Heart left ventricle (tissue), 16 donors: ENCODE results near the gene AGFG2. TPM values are rescaled to one million over a fixed set of nuclear protein-coding genes. Genes with fewer than 3 reads are reported as not detected.

ENCODE experiments used
- ATAC-seq, 4 donors: fragments of 200-7000 bp; cut with Tn5 transposase; one replicate each; pipeline ENCODE4 v1.9.1; 2020 to 2022; ENCODE audit warnings: moderate library complexity in 4 of 4, mild to moderate bottlenecking in 3 of 4, moderate number of reproducible peaks in 1 of 4
- DNase-seq, 5 donors: peaks; one replicate each; pipeline ENCODE4 v3.0.0-alpha.2; 2020
- H3K27ac ChIP-seq, 12 donors: fragments of 200-600 bp; sonication (generic) in 4 of 12; one replicate each; pipeline versions ENCODE4 v1.5.0 to v1.8.0; 2016 to 2022; ENCODE audit warnings: mild to moderate bottlenecking in 2 of 12
- H3K27me3 ChIP-seq, 9 donors: fragments of 200-600 bp; sonication (generic) in 2 of 9; one replicate each; pipeline versions ENCODE4 v1.5.1 to v1.8.0; 2016 to 2022; ENCODE audit warnings: mild to moderate bottlenecking in 3 of 9
- H3K36me3 ChIP-seq, 9 donors: fragments of 200-600 bp; sonication (generic) in 2 of 9; one replicate each; pipeline versions ENCODE4 v1.5.0 to v1.8.0; 2018 to 2022; ENCODE audit warnings: mild to moderate bottlenecking in 2 of 9
- H3K4me1 ChIP-seq, 12 donors: fragments of 200-600 bp; sonication (generic) in 4 of 12; one replicate each; pipeline versions ENCODE4 v1.5.0 to v1.8.0; 2016 to 2022; ENCODE audit warnings: mild to moderate bottlenecking in 3 of 12
- H3K4me3 ChIP-seq, 12 donors: fragments of 200-600 bp; sonication (generic) in 4 of 12; one replicate each; pipeline versions ENCODE4 v1.5.0 to v1.8.0; 2017 to 2022; ENCODE audit warnings: mild to moderate bottlenecking in 9 of 12, moderate library complexity in 4 of 12
- H3K9me3 ChIP-seq, 12 donors: fragments of 200-600 bp; sonication (generic) in 4 of 12; one replicate each; pipeline versions ENCODE4 v1.5.0 to v1.8.0; 2016 to 2022; ENCODE audit warnings: mild to moderate bottlenecking in 1 of 12
- CTCF ChIP-seq, 12 donors: fragments of 200-600 bp; sonication (generic) in 4 of 12; IDR thresholded peaks; one replicate each; pipeline versions ENCODE4 v1.5.0 to v1.8.0; 2018 to 2022; ENCODE audit warnings: antibody characterized with exemption in 12 of 12, mild to moderate bottlenecking in 5 of 12
- POLR2A ChIP-seq, 2 donors: fragments of 450-650 bp; IDR thresholded peaks; one replicate each; pipeline ENCODE4 v1.6.1; 2017; ENCODE audit warnings: antibody characterized with exemption in 2 of 2, mild to moderate bottlenecking in 2 of 2, moderate library complexity in 2 of 2
- WGBS, 4 donors: extraction: QIAGEN DNeasy Blood & Tissue Kit in 2 of 4; methylation state at CpG; one replicate each; pipeline versions ENCODE4 v1.1.5 to v1.1.7; 2013 to 2018; 5-methylcytosine and 5-hydroxymethylcytosine counted together
- intact Hi-C, 10 donors: fragments of 100-400 bp; cut with DNase I; formaldehyde crosslinking; loops; one replicate each; pipeline versions ENCODE4 v1.11.1 to v1.14.2; 2022
- polyA plus RNA-seq, 2 donors: library from polyadenylated mRNA; stranded (reverse); fragments of 200-250 nt; gene quantifications; one replicate each; pipeline ENCODE4 v1.2.3, GENCODE V29; 2013
- total RNA-seq, 9 donors: library from RNA; depleted of rRNA in 2 of 9; stranded (reverse); fragments of >200 nt in 2 of 9; fragmentation: NEBNext Ultra II Directional in 3 of 9; extraction: Animal tissue kit (Norgen Biotek cat#: 25700) in 3 of 9; gene quantifications; one replicate each; pipeline versions ENCODE4 v1.1.0 to v1.2.4, GENCODE V29; 2016 to 2023
- donor health status: ischemic (EF 13 %, LVEDD 7.1; RV severe dilation, severe dysfunction).
- donor health status: healthy with polysubstance abuse.
- donor health status: DM: no; HTN: yes; CAD: no.
- donor health status: DM: no; HTN: no; CAD: no.
- donor health status: ischemic (EF 25% LVEDD 6.9; RV normal size, moderate dysfunction).
- donor health status: ischemic (EF 25% LVEDD 5.7; RV mildly dilated, moderate dysfunction).
- donor health status: healthy.
- donor health status: DM: yes; HTN: yes; CAD: no.
- donor health status: ischemic (EF 35%, LVEDD 5.7; RV mildly dilated, moderate dysfunction).
- donor health status: nonischemic (EF 11% LVEDD 7.7; RV severe dilation, severe dysfunction).
- donor health status: DM: yes; HTN: yes; CAD: no.
- donor health status: PGD.
- donor health status: ischemic (EF 29% LVEDD 5.4; RV normal size, mild dysfunction).
- donor health status: nonischemic (EF 23%, LVEDD 6.1; RV moderate dilation, normal function).

AGFG2 gene
- total and polyA plus RNA-seq, 11 donors = 12.5 to 36.9 (median 30.8) TPM

- TF ChIP-seq CTCF (IDR thresholded peaks at IDR 0.05) = no peak
- no peak for TF ChIP-seq POLR2A (IDR thresholded peaks at IDR 0.05)
- Histone ChIP-seq H3K27me3 (no peaks in the 10 kb centered on the region), H3K36me3 (no peaks in the 10 kb centered on the region), H3K27ac (peak overlapping the region; percentile 2 to 90 (median 79)), H3K9me3 (no peaks in the 10 kb centered on the region), H3K4me1 (peaks cover 0 to 34% (median 12%) of the 10 kb centered on the region in 12 donors), H3K4me3 (peak overlapping the region; percentile 48 to 96 (median 76))
- DNase-seq (no peak), ATAC-seq (no peak)
- intact Hi-C loops = loop anchor here in 2 of 10 donors (1.0 to 5.0 kb wide), 3 partner anchors 70 to 89 kb away; partner anchors contain the start of genes GIGYF1 (in 1 of the 2) and GNB2 (in 1 of the 2)
- 20 to 31% (median 23%) methylated on average over 6 to 10 of the region's 10 CpGs for WGBS, 4 donors
Observed at GRCh38 chr7:100603726-100604027, 64.7 kb downstream of the AGFG2 start.

GRCh38 chr7:100604028-100604975, 65.3 kb downstream of the AGFG2 start:
- Histone ChIP-seq H3K4me1 (peaks cover 0 to 34% (median 12%) of the 10 kb centered on the region in 12 donors), H3K36me3 (no peaks in the 10 kb centered on the region), H3K4me3 (peak overlapping the region; percentile 48 to 96 (median 76)), H3K27ac (peak overlapping the region; percentile 2 to 90 (median 79)), H3K27me3 (no peaks in the 10 kb centered on the region), H3K9me3 (no peaks in the 10 kb centered on the region)
- intact Hi-C loops = loop anchor here in 2 of 10 donors (1.0 to 5.0 kb wide), 3 partner anchors 69 to 88 kb away; partner anchors contain the start of genes GIGYF1 (in 1 of the 2) and GNB2 (in 1 of the 2)
- TF ChIP-seq POLR2A (IDR thresholded peaks at IDR 0.05) (peak in 1 of 2 donors; percentile 64), CTCF (IDR thresholded peaks at IDR 0.05) (peak; percentile 24 to 64 (median 52))
- 1 to 2% (median 1%) methylated on average over 40 to 70 of the region's 70 CpGs for WGBS, 4 donors
- peak; percentile 76 to 92 (median 83) for DNase-seq
- ATAC-seq = peak; percentile 67 to 82 (median 74)

GRCh38 chr7:100604976-100605911, 66.2 kb downstream of the AGFG2 start:
- intact Hi-C loops = loop anchor here in 5 of 10 donors (1.0 to 5.0 kb wide), 4 partner anchors 68 to 87 kb away; partner anchors contain the start of genes GIGYF1 (in 2 of the 5) and GNB2 (in 1 of the 5)
- Histone ChIP-seq H3K4me1 (peaks cover 0 to 34% (median 12%) of the 10 kb centered on the region in 12 donors), H3K27ac (peak overlapping the region in 11 of 12 donors; percentile 67 to 90 (median 80)), H3K27me3 (no peaks in the 10 kb centered on the region), H3K4me3 (peak overlapping the region; percentile 48 to 96 (median 76)), H3K36me3 (no peaks in the 10 kb centered on the region), H3K9me3 (no peaks in the 10 kb centered on the region)
- TF ChIP-seq CTCF (IDR thresholded peaks at IDR 0.05) (no peak), POLR2A (IDR thresholded peaks at IDR 0.05) (no peak)
- ATAC-seq (peak; percentile 18 to 37 (median 30)), DNase-seq (peak; percentile 45 to 76 (median 68))
- whole genome bisulfite sequencing, 4 donors = 13 to 30% (median 21%) methylated on average over 44 to 68 of the region's 68 CpGs
